Astrocyte of the spinal cord (primary cell): Measurements from ENCODE around the gene CCDC148.

ENCODE experiments used
- DNase-seq: peaks from one replicate; pipeline ENCODE4 v3.0.0; 2011; ENCODE audit warnings: low read depth, low spot score
- H3K4me3 ChIP-seq: 2 replicates; pipeline ENCODE4 v1.5.1; 2011; ENCODE audit warnings: low read depth, mild to moderate bottlenecking, low read length, moderate library complexity
- in situ Hi-C: cut with HindIII; loops from 2 replicates; pipeline ENCODE4 v1.10.0; 2017; ENCODE audit warnings: low sequenced_read_pairs
- TF ChIP-seq, protein P1 (sequence below): IDR thresholded peaks from 2 replicates; pipeline ENCODE4 v1.5.1; 2012; ENCODE audit warnings: low read depth, mild to moderate bottlenecking, low read length, inconsistent platforms

Gene CCDC148

DNA sequence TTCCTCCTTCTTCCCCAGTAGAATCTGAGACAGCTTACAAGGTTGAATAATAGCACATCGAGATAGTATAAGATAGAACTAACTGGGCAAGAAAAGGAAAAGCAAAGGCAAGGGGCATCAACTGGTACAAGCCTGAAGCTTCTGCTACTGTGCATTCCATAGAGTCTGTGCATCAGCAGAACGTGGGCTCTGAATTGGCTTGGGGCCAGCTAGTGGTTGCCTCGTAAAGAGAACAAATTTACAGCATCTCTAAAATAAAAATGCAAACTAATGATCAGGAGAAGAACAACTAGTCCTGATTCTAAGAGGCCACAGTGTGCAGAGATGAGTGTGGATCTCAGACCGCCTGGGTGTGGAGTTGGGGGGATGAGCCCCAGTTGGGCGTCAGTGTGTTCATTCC is 318.3 kb downstream of the CCDC148 start:
- DNase-seq = no peak
- TF ChIP-seq, protein P1, sequence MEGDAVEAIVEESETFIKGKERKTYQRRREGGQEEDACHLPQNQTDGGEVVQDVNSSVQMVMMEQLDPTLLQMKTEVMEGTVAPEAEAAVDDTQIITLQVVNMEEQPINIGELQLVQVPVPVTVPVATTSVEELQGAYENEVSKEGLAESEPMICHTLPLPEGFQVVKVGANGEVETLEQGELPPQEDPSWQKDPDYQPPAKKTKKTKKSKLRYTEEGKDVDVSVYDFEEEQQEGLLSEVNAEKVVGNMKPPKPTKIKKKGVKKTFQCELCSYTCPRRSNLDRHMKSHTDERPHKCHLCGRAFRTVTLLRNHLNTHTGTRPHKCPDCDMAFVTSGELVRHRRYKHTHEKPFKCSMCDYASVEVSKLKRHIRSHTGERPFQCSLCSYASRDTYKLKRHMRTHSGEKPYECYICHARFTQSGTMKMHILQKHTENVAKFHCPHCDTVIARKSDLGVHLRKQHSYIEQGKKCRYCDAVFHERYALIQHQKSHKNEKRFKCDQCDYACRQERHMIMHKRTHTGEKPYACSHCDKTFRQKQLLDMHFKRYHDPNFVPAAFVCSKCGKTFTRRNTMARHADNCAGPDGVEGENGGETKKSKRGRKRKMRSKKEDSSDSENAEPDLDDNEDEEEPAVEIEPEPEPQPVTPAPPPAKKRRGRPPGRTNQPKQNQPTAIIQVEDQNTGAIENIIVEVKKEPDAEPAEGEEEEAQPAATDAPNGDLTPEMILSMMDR = no peak
- in situ Hi-C loops = no loop called here
- H3K4me3 ChIP-seq = no peak overlapping the region

DNA sequence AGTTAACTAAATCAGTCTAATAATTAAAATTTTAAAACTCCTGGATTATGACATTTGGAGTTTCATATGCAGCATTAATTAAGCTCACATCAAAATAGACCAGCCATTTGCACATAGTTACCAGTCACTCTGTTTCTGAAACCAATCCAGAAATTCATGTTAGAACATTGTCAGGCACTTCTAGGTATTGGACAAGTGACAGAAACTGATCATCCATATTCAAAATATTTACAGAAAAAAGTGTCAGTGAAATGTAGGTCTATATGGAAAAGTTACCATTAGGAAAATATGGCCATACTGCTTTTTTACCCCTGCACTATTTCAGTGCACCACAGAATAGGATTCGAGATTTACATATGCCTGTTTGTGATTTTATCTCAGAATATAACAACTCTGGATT is 321.5 kb downstream of the CCDC148 start:
- TF ChIP-seq, protein P1 = no peak
- no peak for DNase-seq
- no peak overlapping the region for H3K4me3 ChIP-seq
- in situ Hi-C loops = no loop called here

DNA sequence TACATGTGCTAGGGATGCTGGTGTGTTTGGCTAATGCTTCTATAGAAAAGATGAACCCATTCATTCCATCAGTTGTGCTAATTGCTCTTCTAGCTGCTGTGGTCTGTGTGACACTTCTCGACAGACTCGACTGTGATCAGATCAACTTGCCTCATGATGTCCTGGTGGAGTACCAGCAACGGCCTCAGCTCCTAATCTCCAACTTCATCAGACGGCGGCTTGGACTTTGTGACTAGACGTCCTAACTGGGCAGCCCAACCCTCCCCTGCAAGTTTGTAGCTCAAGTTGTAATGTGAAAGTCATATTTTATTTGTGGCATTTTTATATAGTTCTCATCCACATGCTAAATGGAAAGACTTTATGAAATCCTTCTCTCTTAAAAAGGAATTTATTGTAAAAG is 321.9 kb downstream of the CCDC148 start:
- in situ Hi-C loops = no loop called here
- DNase-seq = no peak
- H3K4me3 ChIP-seq = no peak overlapping the region
- TF ChIP-seq, protein P1 = no peak

DNA sequence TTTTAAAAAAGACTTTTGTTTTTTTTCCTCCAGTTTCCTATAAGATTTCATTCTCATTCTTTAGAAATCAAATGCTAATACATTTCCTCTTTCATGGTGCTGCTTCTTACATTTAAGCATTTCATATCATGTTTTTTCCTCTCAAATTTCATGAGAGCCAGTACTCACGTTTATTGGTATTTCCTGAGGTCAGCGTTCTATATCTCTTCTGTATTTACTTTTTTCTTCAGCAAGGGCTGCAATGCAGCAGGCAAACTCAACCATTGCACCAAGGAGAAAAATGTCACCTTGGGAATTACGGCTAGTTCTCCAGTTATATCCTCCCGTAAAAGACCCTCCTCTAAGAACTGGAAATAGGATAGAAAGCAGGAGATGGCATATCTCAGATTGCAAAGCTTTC is 322.5 kb downstream of the CCDC148 start:
- no peak overlapping the region for H3K4me3 ChIP-seq
- in situ Hi-C loops = no loop called here
- no peak for DNase-seq
- TF ChIP-seq, protein P1 = no peak

DNA sequence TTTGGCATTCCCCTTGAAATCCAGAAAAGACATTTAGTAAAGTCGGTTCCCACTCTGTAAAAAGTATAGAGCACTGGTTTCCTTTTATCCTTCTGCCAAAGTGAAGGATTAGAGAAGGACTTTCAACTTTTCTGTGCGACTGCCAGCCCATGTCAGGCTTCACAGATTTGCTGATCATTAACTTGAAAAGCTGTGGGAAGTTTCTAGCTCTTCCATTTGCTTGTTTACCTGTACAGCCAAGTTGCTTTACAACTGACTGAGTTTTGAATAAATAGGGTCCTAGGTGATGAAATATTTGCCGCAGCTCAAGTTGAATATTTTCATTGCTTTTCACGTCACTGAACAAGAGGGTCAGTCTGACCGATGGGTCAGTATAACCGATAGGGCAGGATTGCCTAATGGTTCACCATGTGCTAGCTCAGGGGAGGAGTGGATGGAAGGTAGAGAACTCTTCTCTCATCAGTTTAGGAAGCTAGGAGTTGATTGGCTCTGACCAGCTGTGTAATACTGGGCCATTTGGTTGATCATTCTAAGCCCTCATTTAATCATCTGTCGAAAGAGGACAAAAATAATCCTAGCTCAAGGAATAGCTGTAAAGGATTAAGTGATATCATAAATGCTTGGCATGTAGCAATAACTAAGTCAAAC is 324.5 kb downstream of the CCDC148 start:
- TF ChIP-seq, protein P1 = no peak
- no peak for DNase-seq
- no peak overlapping the region for H3K4me3 ChIP-seq
- in situ Hi-C loops = no loop called here

DNA sequence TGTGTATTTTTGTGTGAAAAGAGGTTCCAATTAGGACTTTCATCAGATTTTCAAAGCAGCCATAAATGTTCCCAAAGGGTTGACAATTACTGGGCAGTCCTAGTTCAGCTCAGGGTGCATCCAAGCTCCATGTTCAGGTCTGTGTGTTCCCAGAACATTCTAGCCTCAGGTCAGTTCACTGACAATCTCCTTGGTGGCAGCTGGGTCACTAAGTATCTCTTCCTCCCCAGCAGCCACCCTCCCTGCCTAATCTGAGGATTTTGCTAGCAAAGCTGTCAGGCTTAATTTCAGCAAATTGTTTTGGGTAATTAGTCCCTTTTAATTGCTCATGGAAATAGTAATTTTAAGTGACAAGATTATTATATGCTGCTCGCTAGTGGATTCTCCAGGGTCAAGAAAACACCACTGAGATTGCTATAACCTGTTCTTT is 325.1 kb downstream of the CCDC148 start:
- no peak overlapping the region for H3K4me3 ChIP-seq
- in situ Hi-C loops = no loop called here
- no peak for DNase-seq
- TF ChIP-seq, protein P1 = no peak
